Measurements from ENCODE around the gene PRR11. TPM values are rescaled to one million over a fixed set of nuclear protein-coding genes. Genes with fewer than 3 reads are reported as not detected.
"Not testable (repeated sequence)": the region's sequence is repeated elsewhere in the genome, so short reads cannot be mapped to it uniquely, and the experiment has no call there.

PRR11 gene
- total RNA-seq, 6 experiments from 2014 or later = 30.8 to 78.9 (median 72.7) TPM

- Mint-ChIP-seq H3K36me3 (ENCODE audit: low read depth) (peaks cover 45% of the 10 kb centered on the region), H3K27ac (no peak overlapping the region), H3K27me3 (ENCODE audit: insufficient read depth) (no peaks in the 10 kb centered on the region), H3K9me3 (0 out of 2 replicates have a peak, but pooled peaks cover 13% of the 10 kb centered on the region), H3K4me3 (no peak overlapping the region), H3K4me1 (ENCODE audit: low read depth) (no peaks in the 10 kb centered on the region)
- no peak for TF ChIP-seq CTCF (IDR thresholded peaks at IDR 0.05)
- DNase-seq = no peak
These were observed 19.5 kb downstream of the PRR11 start for GRCh38 chr17:59175076-59175475.

GRCh38 chr17:59178266-59178985, 22.9 kb downstream of the PRR11 start:
- Mint-ChIP-seq H3K9me3 (0 out of 2 replicates have a peak, but pooled peaks cover 7% of the 10 kb centered on the region), H3K4me3 (no peak overlapping the region), H3K27ac (no peak overlapping the region; the same call in 1 of the 2 replicates), H3K36me3 (ENCODE audit: low read depth) (peaks cover 38% of the 10 kb centered on the region), H3K27me3 (ENCODE audit: insufficient read depth) (no peaks in the 10 kb centered on the region; the same call in 1 of the 2 replicates), H3K4me1 (ENCODE audit: low read depth) (no peaks in the 10 kb centered on the region)
- DNase-seq = no peak
- no peak for TF ChIP-seq CTCF (IDR thresholded peaks at IDR 0.05)

DNA sequence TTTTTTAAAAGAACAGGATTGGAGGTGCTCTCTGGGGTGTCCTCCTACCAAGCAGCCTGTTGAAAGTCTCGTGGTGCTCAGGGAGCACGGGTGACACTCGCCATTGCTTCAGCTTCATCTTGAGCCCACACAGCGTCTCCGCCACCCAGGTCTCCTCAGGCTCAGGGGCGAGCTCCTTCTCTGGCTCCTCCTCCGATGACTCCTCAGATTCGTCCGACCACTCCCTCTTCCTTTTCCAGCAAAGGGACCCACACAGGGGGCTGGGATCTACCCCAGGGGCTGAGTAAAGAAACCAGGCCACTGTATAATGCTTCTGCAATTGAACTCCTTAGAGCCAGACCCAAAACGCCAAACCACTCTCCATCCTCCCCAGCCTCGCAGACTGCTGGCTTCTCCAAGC, 24.1 kb downstream of the PRR11 start:
- not testable (repeated sequence) for H3K4me1 Mint-ChIP-seq (ENCODE audit: low read depth); H3K4me3 Mint-ChIP-seq; H3K27me3 Mint-ChIP-seq (ENCODE audit: insufficient read depth); H3K9me3 Mint-ChIP-seq; DNase-seq; H3K27ac Mint-ChIP-seq
- H3K36me3 Mint-ChIP-seq (ENCODE audit: low read depth) = peaks cover 27% of the 10 kb centered on the region; the same call in 1 of the 2 replicates

GRCh38 chr17:59180626-59181025, 25.1 kb downstream of the PRR11 start:
- no peak for TF ChIP-seq CTCF (IDR thresholded peaks at IDR 0.05)
- no peak overlapping the region for H3K27ac Mint-ChIP-seq
- no peak for DNase-seq
- no peaks in the 10 kb centered on the region; the same call in 1 of the 2 replicates for H3K27me3 Mint-ChIP-seq (ENCODE audit: insufficient read depth)
- H3K4me1 Mint-ChIP-seq (ENCODE audit: low read depth) = no peaks in the 10 kb centered on the region
- peaks cover 26% of the 10 kb centered on the region; the same call in 1 of the 2 replicates for H3K36me3 Mint-ChIP-seq (ENCODE audit: low read depth)
- H3K9me3 Mint-ChIP-seq = no peaks in the 10 kb centered on the region
- H3K4me3 Mint-ChIP-seq = no peak overlapping the region

DNA sequence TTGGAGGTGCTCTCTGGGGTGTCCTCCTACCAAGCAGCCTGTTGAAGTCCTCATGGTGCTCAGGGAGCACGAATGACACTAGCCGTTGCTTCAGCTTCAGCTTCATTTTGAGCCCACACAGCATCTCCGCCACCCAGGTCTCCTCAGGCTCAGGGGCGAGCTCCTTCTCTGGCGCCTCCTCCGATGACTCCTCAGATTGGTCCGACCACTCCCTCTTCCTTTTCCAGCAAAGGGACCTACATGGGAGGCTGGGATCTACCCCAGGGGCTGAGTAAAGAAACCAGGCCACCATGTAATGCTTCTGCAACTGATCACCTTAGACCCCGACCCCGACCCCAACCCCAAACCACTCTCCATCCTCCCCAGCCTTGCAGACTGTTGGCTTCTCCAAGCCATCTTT, 25.9 kb downstream of the PRR11 start:
- no peaks in the 10 kb centered on the region; the same call in 1 of the 2 replicates for H3K27me3 Mint-ChIP-seq (ENCODE audit: insufficient read depth)
- DNase-seq = no peak
- peaks cover 23% of the 10 kb centered on the region; the same call in 1 of the 2 replicates for H3K36me3 Mint-ChIP-seq (ENCODE audit: low read depth)
- TF ChIP-seq CTCF (IDR thresholded peaks at IDR 0.05) = no peak
- H3K4me3 Mint-ChIP-seq = no peak overlapping the region
- no peaks in the 10 kb centered on the region for H3K4me1 Mint-ChIP-seq (ENCODE audit: low read depth)
- H3K27ac Mint-ChIP-seq = no peak overlapping the region
- H3K9me3 Mint-ChIP-seq = no peaks in the 10 kb centered on the region

DNA sequence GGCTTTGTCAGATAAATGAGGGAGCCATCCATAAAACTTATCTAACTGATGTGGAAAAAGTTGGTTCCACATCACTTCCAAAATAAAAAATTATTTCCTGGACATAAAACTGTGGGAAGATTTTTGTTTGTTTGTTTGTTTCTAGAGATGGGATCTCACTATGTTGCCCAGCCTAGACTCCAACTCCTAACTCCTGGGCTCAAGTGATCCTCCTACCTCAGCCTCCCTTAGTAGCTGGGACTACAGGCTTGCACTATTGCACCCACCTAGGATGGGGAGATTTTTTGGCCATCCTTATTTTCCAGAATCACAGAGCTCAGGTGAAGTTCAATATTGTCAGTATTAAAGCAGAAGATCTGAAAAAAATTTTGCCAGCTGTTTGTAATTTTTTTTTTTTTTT, 30.5 kb downstream of the PRR11 start:
- peaks cover 14% of the 10 kb centered on the region; the same call in 1 of the 2 replicates for H3K36me3 Mint-ChIP-seq (ENCODE audit: low read depth)
- TF ChIP-seq CTCF (IDR thresholded peaks at IDR 0.05) = no peak
- peaks cover 4% of the 10 kb centered on the region; the same call in 1 of the 2 replicates for H3K4me1 Mint-ChIP-seq (ENCODE audit: low read depth)
- H3K27ac Mint-ChIP-seq = no peak overlapping the region
- no peaks in the 10 kb centered on the region for H3K9me3 Mint-ChIP-seq
- no peaks in the 10 kb centered on the region; the same call in 1 of the 2 replicates for H3K27me3 Mint-ChIP-seq (ENCODE audit: insufficient read depth)
- no peak overlapping the region for H3K4me3 Mint-ChIP-seq
- no peak for DNase-seq
